Left colon (tissue), 2 donors: ENCODE data around the gene RSPH6A. TPM values are rescaled to one million over a fixed set of nuclear protein-coding genes. Genes with fewer than 3 reads are reported as not detected.

Experiments
- ATAC-seq: fragments of 200-7000 bp; cut with Tn5 transposase; one replicate; pipeline ENCODE4 v1.9.1; 2020; ENCODE audit warnings: mild to moderate bottlenecking, moderate library complexity
- DNase-seq, 2 donors: peaks; one replicate each; pipeline ENCODE4 v3.0.0-alpha.2; 2020
- intact Hi-C, 2 donors: fragments of 100-400 bp; cut with DNase I in 1 of 2; cut with micrococcal nuclease in 1 of 2; formaldehyde crosslinking; loops; one replicate each; pipeline versions ENCODE4 v1.11.2 to v1.14.0; 2022; cut with DNase I, micrococcal nuclease
- total RNA-seq, 2 donors: library from RNA; stranded (reverse); fragmentation: NEBNext Ultra II Directional; extraction: Animal tissue kit (Norgen Biotek cat#: 25700); gene quantifications; one replicate each; pipeline ENCODE4 v1.2.1, GENCODE V29; 2021
- donor health status: DM: no; HTN: no; CAD: no.
- donor health status: DM: yes; HTN: yes; CAD: no.

RSPH6A gene
- total RNA-seq, 2 donors from 2014 or later: 0.14 to 0.27 TPM

GRCh38 chr19:45784096-45784495 is 31.0 kb downstream of the RSPH6A start:
- intact Hi-C loops: no loop called here
- no peak for DNase-seq
- ATAC-seq: no peak

- intact Hi-C loops: no loop called here
- DNase-seq: peak; percentile 32 to 67
- ATAC-seq: no peak
Observed at GRCh38 chr19:45782820-45783785, 32.0 kb downstream of the RSPH6A start.

- intact Hi-C loops: no loop called here
Observed at GRCh38 chr19:45782162-45782691, 32.9 kb downstream of the RSPH6A start, which contains the start of gene DMPK. TSS of gene DMPK (minus strand) at chr19:45782490. CDS start at chr19:45782352, 138 bp downstream.

GRCh38 chr19:45781214-45782161 is 33.6 kb downstream of the RSPH6A start:
- ATAC-seq: peak; percentile 13
- DNase-seq: peak in 1 of 2 donors; percentile 44
- intact Hi-C loops: no loop called here

More at GRCh38 chr19:45782162-45782691, 32.9 kb downstream of the RSPH6A start, which contains the start of gene DMPK:
- peak in 1 of 2 donors; percentile 34 for DNase-seq
- no peak for ATAC-seq

- DNase-seq: no peak
- intact Hi-C loops: no loop called here
- ATAC-seq: no peak
Observed at GRCh38 chr19:45780448-45781213, 34.5 kb downstream of the RSPH6A start.

- ATAC-seq (no peak), DNase-seq (peak in 1 of 2 donors; percentile 39)
- intact Hi-C loops: no loop called here
Observed at GRCh38 chr19:45780146-45780447, 35.0 kb downstream of the RSPH6A start.

- peak; percentile 93 to 97 for DNase-seq
- peak; percentile 87 for ATAC-seq
- intact Hi-C loops: no loop called here
Observed at GRCh38 chr19:45779231-45780145, 35.6 kb downstream of the RSPH6A start.

GRCh38 chr19:45778010-45778661 is 37.0 kb downstream of the RSPH6A start:
- no peak for ATAC-seq
- intact Hi-C loops: no loop called here
- peak in 1 of 2 donors; percentile 29 for DNase-seq

GRCh38 chr19:45777395-45777961 is 37.6 kb downstream of the RSPH6A start:
- intact Hi-C loops: no loop called here
- ATAC-seq (no peak), DNase-seq (peak in 1 of 2 donors; percentile 27)

GRCh38 chr19:45774765-45775164 is 40.3 kb downstream of the RSPH6A start:
- DNase-seq (peak; percentile 56 to 64), ATAC-seq (no peak)
- intact Hi-C loops: no loop called here

GRCh38 chr19:45773384-45773783 is 41.7 kb downstream of the RSPH6A start:
- ATAC-seq (no peak), DNase-seq (no peak)
- intact Hi-C loops: no loop called here

- DNase-seq (peak in 1 of 2 donors; percentile 38), ATAC-seq (no peak)
- intact Hi-C loops: no loop called here
Observed at GRCh38 chr19:45772912-45773311, 42.2 kb downstream of the RSPH6A start.

GRCh38 chr19:45772130-45772840 is 42.8 kb downstream of the RSPH6A start:
- peak in 1 of 2 donors; percentile 32 for DNase-seq
- intact Hi-C loops: no loop called here
- ATAC-seq: no peak

- intact Hi-C loops: no loop called here
- no peak for ATAC-seq
- peak; percentile 37 to 47 for DNase-seq
Observed at GRCh38 chr19:45771311-45771933, 43.7 kb downstream of the RSPH6A start.
